SK-N-SH treated with all-trans-retinoic acid at 6 μM for 48 hours (cell line): ENCODE results near the gene SART1.
A peak's percentile ranks its signal among the peaks of the same experiment; 100 is the strongest.

Experiments
- ATAC-seq: fragments of 200-7000 bp; cut with Tn5 transposase; 3 replicates; pipeline ENCODE4 v1.9.1; 2020; ENCODE audit warnings: mild to moderate bottlenecking, moderate library complexity
- ARNTL ChIP-seq: fragments of 450-650 bp; formaldehyde crosslinking; IDR thresholded peaks from 2 replicates; pipeline ENCODE4 v1.5.0; 2020; ENCODE audit warnings: low read depth, mild to moderate bottlenecking, moderate library complexity, borderline replicate concordance
- BACH2 ChIP-seq: fragments of 250-450 bp; sonication (Bioruptor Pico); IDR thresholded peaks from 2 replicates; pipeline ENCODE4 v1.9.0; 2021; ENCODE audit warnings: mild to moderate bottlenecking, borderline replicate concordance
- CSDC2 ChIP-seq: fragments of 250-450 bp; sonication (Bioruptor Pico); IDR thresholded peaks from 2 replicates; pipeline ENCODE4 v1.5.0; 2020; ENCODE audit warnings: mild to moderate bottlenecking, moderate library complexity
- ESRRG ChIP-seq: fragments of 250-450 bp; sonication (Bioruptor Pico); IDR thresholded peaks from 2 replicates; pipeline ENCODE4 v1.6.1; 2021; ENCODE audit warnings: mild to moderate bottlenecking
- GLIS3 ChIP-seq: fragments of 250-450 bp; sonication (Bioruptor Pico); IDR thresholded peaks from 2 replicates; pipeline ENCODE4 v1.5.0; 2020; ENCODE audit warnings: mild to moderate bottlenecking, moderate library complexity
- ISL1 ChIP-seq: fragments of 250-450 bp; sonication (Bioruptor Pico); IDR thresholded peaks from 2 replicates; pipeline ENCODE4 v2.1.2; 2022; ENCODE audit warnings: mild to moderate bottlenecking, moderate library complexity
- OSR1 ChIP-seq: fragments of 250-450 bp; sonication (Bioruptor Pico); IDR thresholded peaks from 2 replicates; pipeline ENCODE4 v1.8.0; 2022; ENCODE audit warnings: moderate library complexity, mild to moderate bottlenecking, inconsistent platforms
- PPARA ChIP-seq: fragments of 250-450 bp; sonication (Bioruptor Pico); IDR thresholded peaks from 2 replicates; pipeline ENCODE4 v1.5.0; 2020; ENCODE audit warnings: mild to moderate bottlenecking, borderline replicate concordance
- RARB ChIP-seq: fragments of 250-450 bp; sonication (Bioruptor Pico); IDR thresholded peaks from 2 replicates; pipeline ENCODE4 v1.8.0; 2021; ENCODE audit warnings: mild to moderate bottlenecking, moderate library complexity
- TCF4 ChIP-seq: fragments of 250-450 bp; sonication (Bioruptor Pico); IDR thresholded peaks from 2 replicates; pipeline ENCODE4 v1.8.0; 2021; ENCODE audit warnings: mild to moderate bottlenecking, moderate library complexity, borderline replicate concordance
- TOX ChIP-seq: fragments of 250-450 bp; sonication (Bioruptor Pico); IDR thresholded peaks from 2 replicates; pipeline ENCODE4 v1.8.0; 2021; ENCODE audit warnings: mild to moderate bottlenecking, moderate library complexity, borderline replicate concordance
- TSHZ2 ChIP-seq: fragments of 250-450 bp; sonication (Bioruptor Pico); IDR thresholded peaks from 2 replicates; pipeline ENCODE4 v1.5.0; 2020; ENCODE audit warnings: mild to moderate bottlenecking, moderate library complexity
- ZC3H10 ChIP-seq: fragments of 250-450 bp; sonication (Bioruptor Pico); IDR thresholded peaks from 2 replicates; pipeline ENCODE4 v1.5.1; 2021; ENCODE audit warnings: mild to moderate bottlenecking, moderate library complexity
- ZFP3 ChIP-seq: fragments of 250-450 bp; sonication (Bioruptor Pico); IDR thresholded peaks from 2 replicates; pipeline ENCODE4 v1.5.0; 2020; ENCODE audit warnings: mild to moderate bottlenecking, moderate library complexity
- ZFP30 ChIP-seq: fragments of 450-650 bp; formaldehyde crosslinking; IDR thresholded peaks from 2 replicates; pipeline ENCODE4 v1.5.0; 2022; ENCODE audit warnings: mild to moderate bottlenecking, moderate library complexity
- ZNF565 ChIP-seq: fragments of 450-650 bp; formaldehyde crosslinking; conservative IDR thresholded peaks from 2 replicates; pipeline ENCODE4 v1.5.0; 2020; ENCODE audit warnings: low read depth, mild to moderate bottlenecking, moderate library complexity
- ZNF70 ChIP-seq: fragments of 450-650 bp; formaldehyde crosslinking; IDR thresholded peaks from 2 replicates; pipeline ENCODE4 v1.5.0; 2020; ENCODE audit warnings: mild to moderate bottlenecking, moderate library complexity
- ZNF8 ChIP-seq: fragments of 450-650 bp; formaldehyde crosslinking; IDR thresholded peaks from 2 replicates; pipeline ENCODE4 v1.5.0; 2020; ENCODE audit warnings: mild to moderate bottlenecking, moderate library complexity
- TF ChIP-seq, protein P1 (sequence below): fragments of 250-450 bp; sonication (Bioruptor Pico); IDR thresholded peaks from 2 replicates; pipeline ENCODE4 v1.8.0; 2020; ENCODE audit warnings: mild to moderate bottlenecking, moderate library complexity, borderline replicate concordance

SART1 gene

DNA sequence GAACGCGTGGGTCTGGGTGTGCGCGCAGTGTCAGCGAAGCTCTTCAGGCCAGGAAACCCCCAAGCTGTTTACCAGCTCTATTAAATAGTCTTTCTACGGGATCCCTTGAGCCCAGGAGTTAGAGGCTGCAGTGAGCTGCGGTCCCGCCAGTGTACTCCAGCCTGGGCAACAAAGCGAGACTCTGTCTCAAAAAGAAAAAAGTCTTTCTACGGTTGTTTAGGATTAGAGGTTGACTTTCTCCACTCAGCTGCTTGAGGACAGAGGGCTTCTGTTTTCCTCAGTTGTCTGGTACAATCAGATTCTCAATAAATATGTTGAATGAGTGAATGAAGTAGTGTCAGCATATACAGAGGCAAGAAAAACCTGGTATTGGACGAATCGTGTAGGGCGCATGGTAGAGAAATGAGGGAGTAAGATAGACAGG is 619 bp downstream of the SART1 start:
- peak; percentile 35 for ATAC-seq
- TF ChIP-seq CSDC2 (CRISPR knock-in tag) (no peak), TOX (CRISPR knock-in tag) (no peak), ESRRG (no peak), ZNF8 (CRISPR knock-in tag) (no peak), ZNF565 (CRISPR knock-in tag) (no peak), ISL1 (CRISPR knock-in tag) (no peak)
- TF ChIP-seq, protein P1, sequence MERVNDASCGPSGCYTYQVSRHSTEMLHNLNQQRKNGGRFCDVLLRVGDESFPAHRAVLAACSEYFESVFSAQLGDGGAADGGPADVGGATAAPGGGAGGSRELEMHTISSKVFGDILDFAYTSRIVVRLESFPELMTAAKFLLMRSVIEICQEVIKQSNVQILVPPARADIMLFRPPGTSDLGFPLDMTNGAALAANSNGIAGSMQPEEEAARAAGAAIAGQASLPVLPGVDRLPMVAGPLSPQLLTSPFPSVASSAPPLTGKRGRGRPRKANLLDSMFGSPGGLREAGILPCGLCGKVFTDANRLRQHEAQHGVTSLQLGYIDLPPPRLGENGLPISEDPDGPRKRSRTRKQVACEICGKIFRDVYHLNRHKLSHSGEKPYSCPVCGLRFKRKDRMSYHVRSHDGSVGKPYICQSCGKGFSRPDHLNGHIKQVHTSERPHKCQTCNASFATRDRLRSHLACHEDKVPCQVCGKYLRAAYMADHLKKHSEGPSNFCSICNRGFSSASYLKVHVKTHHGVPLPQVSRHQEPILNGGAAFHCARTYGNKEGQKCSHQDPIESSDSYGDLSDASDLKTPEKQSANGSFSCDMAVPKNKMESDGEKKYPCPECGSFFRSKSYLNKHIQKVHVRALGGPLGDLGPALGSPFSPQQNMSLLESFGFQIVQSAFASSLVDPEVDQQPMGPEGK (CRISPR knock-in tag) = no peak
- TF ChIP-seq, all 23 proteins: peak for 0

- no peak for ATAC-seq
- TF ChIP-seq ARNTL (CRISPR knock-in tag) (no peak), OSR1 (CRISPR knock-in tag) (no peak), GLIS3 (no peak), ZNF70 (CRISPR knock-in tag) (no peak), TSHZ2 (CRISPR knock-in tag) (no peak), ESRRG (no peak), PPARA (no peak), ZFP30 (CRISPR knock-in tag) (no peak), BACH2 (CRISPR knock-in tag) (no peak), ZFP3 (CRISPR knock-in tag) (no peak), CSDC2 (CRISPR knock-in tag) (no peak), TOX (CRISPR knock-in tag) (no peak)
Observed at GRCh38 chr11:65964906-65965305, 3.4 kb downstream of the SART1 start.

- no peak for ATAC-seq
- TF ChIP-seq TCF4 (CRISPR knock-in tag) = no peak
- TF ChIP-seq OSR1 (CRISPR knock-in tag) = no peak
- no peak for TF ChIP-seq GLIS3
- TF ChIP-seq, protein P1 (CRISPR knock-in tag) = no peak
- no peak for TF ChIP-seq TSHZ2 (CRISPR knock-in tag)
- TF ChIP-seq TOX (CRISPR knock-in tag) = no peak
- no peak for TF ChIP-seq BACH2 (CRISPR knock-in tag)
- TF ChIP-seq ZFP3 (CRISPR knock-in tag) = no peak
- TF ChIP-seq RARB = no peak
- no peak for TF ChIP-seq ESRRG
- TF ChIP-seq ZFP30 (CRISPR knock-in tag) = no peak
- TF ChIP-seq ISL1 (CRISPR knock-in tag) = no peak
- no peak for TF ChIP-seq ZC3H10 (CRISPR knock-in tag)
- TF ChIP-seq, all 23 proteins: peak for 0
Observed at GRCh38 chr11:65965986-65966762, 4.6 kb downstream of the SART1 start.
